ENCODE measurements around the gene ZNF284.
A peak's percentile ranks its signal among the peaks of the same experiment; 100 is the strongest.
"Not testable (repeated sequence)": the region's sequence is repeated elsewhere in the genome, so short reads cannot be mapped to it uniquely, and the experiment has no call there.

ZNF284 gene

DNA sequence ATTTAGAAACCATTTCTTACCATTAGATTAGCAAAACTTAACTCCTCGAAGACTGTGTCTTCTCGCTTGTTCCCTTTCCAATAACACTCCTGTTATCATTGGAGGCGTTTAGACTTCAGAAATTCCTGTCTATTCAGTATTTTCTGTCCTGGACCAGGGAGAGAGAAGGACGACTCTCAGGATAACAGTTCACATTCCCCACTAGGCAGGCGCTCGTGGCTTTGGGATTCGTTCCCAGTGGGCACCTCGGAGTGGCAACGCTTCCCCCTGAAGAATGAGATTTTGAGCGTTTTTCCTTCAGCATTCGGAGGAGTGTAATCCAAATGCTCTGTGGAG is 40.8 kb downstream of the ZNF284 start:
- no peak for DNase-seq

DNA sequence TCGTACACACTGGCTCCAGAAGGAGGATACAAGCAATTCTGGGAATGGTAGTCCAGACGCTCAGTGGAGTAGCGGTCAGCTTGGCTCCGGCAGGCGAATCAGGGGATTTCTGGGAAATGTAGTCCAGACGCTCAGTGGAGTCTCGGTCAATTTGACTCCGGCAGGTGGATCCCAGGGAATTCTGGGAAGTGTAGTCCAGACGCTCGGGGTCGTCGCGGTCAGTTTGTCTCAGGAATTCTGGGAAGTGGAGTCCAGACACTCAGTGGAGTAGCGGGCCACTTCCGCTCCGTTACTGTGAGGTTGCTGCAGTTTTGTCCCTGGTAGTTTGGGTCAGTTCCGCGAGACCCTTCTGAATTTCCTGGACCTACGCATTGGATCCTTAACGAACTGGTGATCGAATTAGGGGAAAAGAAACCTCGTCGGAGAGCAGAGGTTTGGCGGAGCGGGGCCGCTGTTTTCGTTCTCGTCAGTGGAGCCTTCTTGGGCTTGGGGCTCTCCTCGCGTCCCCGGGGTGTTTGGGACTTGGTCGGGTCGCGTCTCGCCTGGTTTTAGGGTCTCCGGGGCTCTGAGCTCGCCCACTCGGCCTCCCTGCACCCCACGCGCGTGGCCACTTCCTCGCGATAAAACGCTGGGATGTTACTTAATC is 41.3 kb downstream of the ZNF284 start, which contains the start of gene ZNF225:
TSS of gene ZNF225 (plus strand) at position 262 of the 646 bp plus-strand sequence. CDS start 2,429 bp downstream, outside the sequence.
- DNase-seq, result peak; percentile 81

DNA sequence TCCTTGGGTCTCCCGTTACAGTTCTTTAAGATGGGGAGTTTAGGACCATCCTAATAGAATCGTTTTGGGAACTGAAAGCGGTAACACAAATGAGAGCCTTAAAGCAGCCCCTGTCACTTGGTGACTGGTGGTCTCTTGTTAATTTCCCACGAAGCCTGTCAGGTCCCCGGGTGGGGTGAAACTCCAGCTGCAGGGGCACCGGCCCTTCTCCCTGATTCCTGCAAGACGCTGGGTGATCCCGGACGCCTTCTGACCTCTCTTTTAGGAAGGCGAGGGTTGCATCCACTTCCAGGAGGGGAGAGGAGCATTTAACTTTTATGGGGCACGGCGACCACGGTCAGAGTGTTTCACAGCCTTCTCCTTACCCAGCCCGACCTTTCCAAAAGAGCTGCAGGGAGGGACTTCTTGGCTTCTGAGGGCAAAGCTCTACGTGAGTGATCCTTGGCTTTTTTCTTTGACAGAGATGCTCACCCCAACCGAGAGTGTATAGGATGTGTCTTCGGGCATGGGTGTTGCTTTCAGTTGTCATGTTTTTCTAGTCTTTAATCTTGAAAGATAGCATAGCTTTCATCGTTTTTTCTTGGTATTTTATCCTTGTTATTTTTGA is 41.9 kb downstream of the ZNF284 start:
- DNase-seq, result no peak

DNA sequence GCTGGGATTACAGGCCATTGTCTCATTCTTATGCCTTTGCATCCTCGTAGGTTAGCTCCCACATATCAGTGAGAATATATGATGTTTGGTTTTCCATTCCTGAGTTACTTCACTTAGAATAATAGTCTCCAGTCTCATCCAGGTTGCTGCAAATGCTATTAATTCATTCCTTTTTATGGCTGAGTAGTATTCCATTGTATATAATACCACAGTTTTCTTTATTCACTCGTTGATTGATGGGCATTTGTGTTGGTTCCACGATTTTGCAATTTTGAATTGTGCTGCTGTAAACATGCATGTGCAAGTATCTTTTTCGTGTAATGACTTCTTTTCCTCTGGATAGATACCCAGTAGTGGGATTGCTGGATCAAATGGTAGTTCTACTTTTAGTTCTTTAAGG is 49.2 kb downstream of the ZNF284 start:
- DNase-seq, result not testable (repeated sequence)

DNA sequence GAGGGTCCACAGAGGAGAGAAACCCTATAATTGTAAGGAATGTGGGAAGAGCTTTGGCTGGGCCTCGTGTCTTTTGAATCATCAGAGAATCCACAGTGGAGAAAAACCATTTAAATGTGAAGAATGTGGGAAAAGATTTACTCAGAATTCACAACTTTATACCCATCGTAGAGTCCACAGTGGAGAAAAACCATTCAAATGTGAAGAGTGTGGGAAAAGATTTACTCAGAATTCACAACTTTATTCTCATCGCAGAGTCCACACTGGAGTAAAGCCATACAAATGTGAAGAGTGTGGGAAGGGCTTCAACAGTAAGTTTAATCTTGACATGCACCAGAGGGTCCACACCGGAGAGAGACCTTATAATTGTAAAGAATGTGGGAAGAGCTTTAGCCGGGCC is 60.0 kb downstream of the ZNF284 start:
- no peak for DNase-seq
